ENCODE data around the gene KYNU.
"Not testable (repeated sequence)": the region's sequence is repeated elsewhere in the genome, so short reads cannot be mapped to it uniquely, and the experiment has no call there.

The KYNU gene

GRCh38 chr2:142877216-142877838 is at the start of gene KYNU:
Gene KYNU, plus strand, starts transcription at chr2:142877664. Its CDS starts 7,704 bp downstream, at chr2:142885368.
- no peak for DNase-seq (ENCODE audit: low read depth in 2 of 3, low spot score in 1 of 3)

- DNase-seq (ENCODE audit: low read depth in 2 of 3, low spot score in 1 of 3) = no peak
Measured at GRCh38 chr2:142834021-142834420, 43.4 kb upstream of the KYNU start.

- DNase-seq (ENCODE audit: low read depth in 2 of 3, low spot score in 1 of 3) = no peak
Measured at GRCh38 chr2:142840436-142840835, 37.0 kb upstream of the KYNU start.

- no peak for DNase-seq (ENCODE audit: low read depth in 2 of 3, low spot score in 1 of 3)
Measured at GRCh38 chr2:142841788-142842187, 35.7 kb upstream of the KYNU start.

- no peak for DNase-seq (ENCODE audit: low read depth in 2 of 3, low spot score in 1 of 3)
Measured at GRCh38 chr2:142842369-142842768, 35.1 kb upstream of the KYNU start.

GRCh38 chr2:142843731-142844130 is 33.7 kb upstream of the KYNU start:
- DNase-seq (ENCODE audit: low read depth in 2 of 3, low spot score in 1 of 3) = no peak

GRCh38 chr2:142848023-142848606 is 29.3 kb upstream of the KYNU start:
- no peak for DNase-seq (ENCODE audit: low read depth in 2 of 3, low spot score in 1 of 3)

- no peak for DNase-seq (ENCODE audit: low read depth in 2 of 3, low spot score in 1 of 3)
Measured at GRCh38 chr2:142849820-142850219, 27.6 kb upstream of the KYNU start.

GRCh38 chr2:142853912-142854311 is 23.6 kb upstream of the KYNU start:
- DNase-seq (ENCODE audit: low read depth in 2 of 3, low spot score in 1 of 3) = no peak

GRCh38 chr2:142857256-142858164 is 20.0 kb upstream of the KYNU start:
- no peak for DNase-seq (ENCODE audit: low read depth in 2 of 3, low spot score in 1 of 3)

GRCh38 chr2:142858961-142859360 is 18.5 kb upstream of the KYNU start:
- DNase-seq (ENCODE audit: low read depth in 2 of 3, low spot score in 1 of 3) = no peak

GRCh38 chr2:142862299-142862698 is 15.2 kb upstream of the KYNU start:
- no peak for DNase-seq (ENCODE audit: low read depth in 2 of 3, low spot score in 1 of 3)

- DNase-seq (ENCODE audit: low read depth in 2 of 3, low spot score in 1 of 3) = no peak
Measured at GRCh38 chr2:142862847-142863246, 14.6 kb upstream of the KYNU start.

GRCh38 chr2:142863485-142863961 is 13.9 kb upstream of the KYNU start:
- no peak for DNase-seq (ENCODE audit: low read depth in 2 of 3, low spot score in 1 of 3)

- not testable (repeated sequence) for DNase-seq (ENCODE audit: low read depth in 2 of 3, low spot score in 1 of 3)
Measured at GRCh38 chr2:142864605-142865004, 12.9 kb upstream of the KYNU start.

- DNase-seq (ENCODE audit: low read depth in 2 of 3, low spot score in 1 of 3) = no peak
Measured at GRCh38 chr2:142865924-142866323, 11.5 kb upstream of the KYNU start.

GRCh38 chr2:142866426-142866825 is 11.0 kb upstream of the KYNU start:
- no peak for DNase-seq (ENCODE audit: low read depth in 2 of 3, low spot score in 1 of 3)

GRCh38 chr2:142867136-142867535 is 10.3 kb upstream of the KYNU start:
- DNase-seq (ENCODE audit: low read depth in 2 of 3, low spot score in 1 of 3) = no peak

GRCh38 chr2:142868229-142868762 is 9.2 kb upstream of the KYNU start:
- DNase-seq (ENCODE audit: low read depth in 2 of 3, low spot score in 1 of 3) = no peak

- not testable (repeated sequence) for DNase-seq (ENCODE audit: low read depth in 2 of 3, low spot score in 1 of 3)
Measured at GRCh38 chr2:142869065-142869460, 8.4 kb upstream of the KYNU start.

- DNase-seq (ENCODE audit: low read depth in 2 of 3, low spot score in 1 of 3) = no peak
Measured at GRCh38 chr2:142869461-142870106, 7.9 kb upstream of the KYNU start.
